Brain microvascular endothelial cell (primary cell): ENCODE results near the gene MED27.

Experiments used
- DNase-seq: peaks from one replicate; pipeline ENCODE4 v3.0.0-alpha.2; 2020
- H3K27ac ChIP-seq: fragments of 250-450 bp; sonication (Bioruptor Pico); 2 replicates; pipeline ENCODE4 v1.5.1; 2020; ENCODE audit warnings: mild to moderate bottlenecking, moderate library complexity
- H3K27me3 ChIP-seq: fragments of 250-450 bp; sonication (Bioruptor Pico); replicated peaks from 2 replicates; pipeline ENCODE4 v1.5.1; 2020; ENCODE audit warnings: mild to moderate bottlenecking
- H3K36me3 ChIP-seq: fragments of 250-450 bp; sonication (Bioruptor Pico); replicated peaks from 2 replicates; pipeline ENCODE4 v1.5.1; 2020; ENCODE audit warnings: mild to moderate bottlenecking
- H3K4me3 ChIP-seq: 2 replicates; pipeline ENCODE4 v1.5.1; 2011; ENCODE audit warnings: low read depth, mild to moderate bottlenecking, control low read depth, low read length, moderate library complexity
- in situ Hi-C: cut with HindIII; loops from 2 replicates; pipeline ENCODE4 v1.10.0; 2017; ENCODE audit warnings: low sequenced_read_pairs, low pct_ligation_motif_present
- TF ChIP-seq, protein P1 (sequence below): IDR thresholded peaks from 2 replicates; pipeline ENCODE4 v1.5.1; 2011; ENCODE audit warnings: low read depth, mild to moderate bottlenecking, moderate library complexity, low read length, control low read depth, inconsistent platforms; ENCODE audit errors: missing control alignments

Gene MED27

DNA sequence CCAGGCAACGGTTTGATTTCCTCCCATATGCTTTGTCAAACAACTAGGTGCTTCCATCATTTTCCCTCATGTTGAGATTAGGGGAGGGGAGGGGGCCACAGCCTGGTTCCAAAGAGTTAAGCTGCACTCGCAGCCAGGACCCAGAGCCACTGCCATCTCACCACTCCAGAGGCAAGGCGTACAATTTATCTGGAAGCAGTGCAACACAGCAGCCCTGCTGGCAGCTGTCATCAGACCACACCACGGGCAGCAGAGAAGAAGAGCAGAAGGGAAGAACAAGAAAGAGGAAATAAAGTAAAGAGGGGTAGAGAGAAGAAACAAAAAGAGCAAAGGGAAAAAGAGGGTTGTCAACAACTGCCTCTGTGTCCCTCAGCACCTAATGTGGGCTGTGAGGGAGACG lies 38.9 kb downstream of the MED27 start:
- H3K36me3 ChIP-seq = no peaks in the 10 kb centered on the region
- no peak overlapping the region for H3K4me3 ChIP-seq
- H3K27me3 ChIP-seq = no peaks in the 10 kb centered on the region
- TF ChIP-seq, protein P1, sequence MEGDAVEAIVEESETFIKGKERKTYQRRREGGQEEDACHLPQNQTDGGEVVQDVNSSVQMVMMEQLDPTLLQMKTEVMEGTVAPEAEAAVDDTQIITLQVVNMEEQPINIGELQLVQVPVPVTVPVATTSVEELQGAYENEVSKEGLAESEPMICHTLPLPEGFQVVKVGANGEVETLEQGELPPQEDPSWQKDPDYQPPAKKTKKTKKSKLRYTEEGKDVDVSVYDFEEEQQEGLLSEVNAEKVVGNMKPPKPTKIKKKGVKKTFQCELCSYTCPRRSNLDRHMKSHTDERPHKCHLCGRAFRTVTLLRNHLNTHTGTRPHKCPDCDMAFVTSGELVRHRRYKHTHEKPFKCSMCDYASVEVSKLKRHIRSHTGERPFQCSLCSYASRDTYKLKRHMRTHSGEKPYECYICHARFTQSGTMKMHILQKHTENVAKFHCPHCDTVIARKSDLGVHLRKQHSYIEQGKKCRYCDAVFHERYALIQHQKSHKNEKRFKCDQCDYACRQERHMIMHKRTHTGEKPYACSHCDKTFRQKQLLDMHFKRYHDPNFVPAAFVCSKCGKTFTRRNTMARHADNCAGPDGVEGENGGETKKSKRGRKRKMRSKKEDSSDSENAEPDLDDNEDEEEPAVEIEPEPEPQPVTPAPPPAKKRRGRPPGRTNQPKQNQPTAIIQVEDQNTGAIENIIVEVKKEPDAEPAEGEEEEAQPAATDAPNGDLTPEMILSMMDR = no peak
- no peak for DNase-seq
- in situ Hi-C loops = no loop called here
- no peak overlapping the region for H3K27ac ChIP-seq

GRCh38 chr9:132040246-132040645 lies 39.4 kb downstream of the MED27 start:
- in situ Hi-C loops = no loop called here
- no peak for DNase-seq
- Histone ChIP-seq H3K36me3 (no peaks in the 10 kb centered on the region), H3K4me3 (no peak overlapping the region), H3K27me3 (no peaks in the 10 kb centered on the region), H3K27ac (no peak overlapping the region)
- TF ChIP-seq, protein P1 = no peak

GRCh38 chr9:132039284-132039683 lies 40.4 kb downstream of the MED27 start:
- in situ Hi-C loops = no loop called here
- no peak for DNase-seq
- no peak overlapping the region for H3K27ac ChIP-seq
- H3K36me3 ChIP-seq = no peaks in the 10 kb centered on the region
- no peaks in the 10 kb centered on the region for H3K27me3 ChIP-seq
- TF ChIP-seq, protein P1 = no peak
- H3K4me3 ChIP-seq = no peak overlapping the region

DNA sequence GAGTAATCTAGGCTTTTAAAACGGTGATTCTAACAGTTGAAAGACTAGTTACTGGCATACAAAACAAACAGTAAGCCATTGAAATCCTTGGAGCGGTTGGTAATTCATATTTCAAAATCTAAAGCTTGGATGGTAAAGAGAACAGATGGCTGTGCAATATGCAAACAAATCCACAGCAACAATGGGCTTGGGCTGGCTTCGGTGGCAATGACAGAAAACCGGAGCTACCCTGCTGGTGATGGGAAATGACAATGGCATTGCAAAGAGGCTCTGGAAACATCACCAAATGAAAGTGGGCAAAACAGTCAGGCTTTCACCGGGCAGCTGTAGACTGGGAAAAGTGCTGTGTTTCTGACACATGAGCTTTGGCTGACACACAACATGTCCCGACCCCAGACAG lies 42.2 kb downstream of the MED27 start:
- TF ChIP-seq, protein P1 = no peak

GRCh38 chr9:132036521-132036920 lies 43.1 kb downstream of the MED27 start:
- TF ChIP-seq, protein P1 = no peak
- Histone ChIP-seq H3K36me3 (no peaks in the 10 kb centered on the region), H3K27me3 (no peaks in the 10 kb centered on the region), H3K4me3 (no peak overlapping the region), H3K27ac (no peak overlapping the region)
- DNase-seq = no peak
- in situ Hi-C loops = no loop called here

More for the DNA sequence above, 42.2 kb downstream of the MED27 start:
- no peak for DNase-seq
- Histone ChIP-seq H3K36me3 (no peaks in the 10 kb centered on the region), H3K27ac (no peak overlapping the region), H3K4me3 (no peak overlapping the region), H3K27me3 (no peaks in the 10 kb centered on the region)
- in situ Hi-C loops = no loop called here

DNA sequence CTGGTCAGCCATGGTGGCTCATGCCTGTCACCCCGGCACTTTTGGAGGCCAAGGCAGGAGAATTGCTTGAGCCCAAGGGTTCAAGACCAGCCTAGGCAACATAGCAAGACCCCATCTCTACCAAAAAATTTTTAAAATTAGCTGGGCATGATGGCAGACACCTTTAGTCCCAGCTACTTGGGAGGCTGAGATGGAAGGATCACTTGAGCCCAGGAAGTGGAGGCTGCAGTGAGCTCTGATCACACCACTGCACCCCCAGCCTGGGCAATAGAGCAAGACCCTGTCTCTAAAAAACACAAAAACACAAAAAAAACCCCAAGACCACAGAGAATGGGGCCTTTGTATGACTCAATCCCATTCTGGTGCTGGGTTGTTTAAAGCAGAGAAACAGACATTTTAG lies 44.0 kb downstream of the MED27 start:
- in situ Hi-C loops = no loop called here
- TF ChIP-seq, protein P1 = no peak
- Histone ChIP-seq H3K27me3 (no peaks in the 10 kb centered on the region), H3K27ac (no peak overlapping the region), H3K4me3 (no peak overlapping the region), H3K36me3 (no peaks in the 10 kb centered on the region)
- DNase-seq = no peak
